Measurements from ENCODE around the gene SLC10A7.

DNA sequence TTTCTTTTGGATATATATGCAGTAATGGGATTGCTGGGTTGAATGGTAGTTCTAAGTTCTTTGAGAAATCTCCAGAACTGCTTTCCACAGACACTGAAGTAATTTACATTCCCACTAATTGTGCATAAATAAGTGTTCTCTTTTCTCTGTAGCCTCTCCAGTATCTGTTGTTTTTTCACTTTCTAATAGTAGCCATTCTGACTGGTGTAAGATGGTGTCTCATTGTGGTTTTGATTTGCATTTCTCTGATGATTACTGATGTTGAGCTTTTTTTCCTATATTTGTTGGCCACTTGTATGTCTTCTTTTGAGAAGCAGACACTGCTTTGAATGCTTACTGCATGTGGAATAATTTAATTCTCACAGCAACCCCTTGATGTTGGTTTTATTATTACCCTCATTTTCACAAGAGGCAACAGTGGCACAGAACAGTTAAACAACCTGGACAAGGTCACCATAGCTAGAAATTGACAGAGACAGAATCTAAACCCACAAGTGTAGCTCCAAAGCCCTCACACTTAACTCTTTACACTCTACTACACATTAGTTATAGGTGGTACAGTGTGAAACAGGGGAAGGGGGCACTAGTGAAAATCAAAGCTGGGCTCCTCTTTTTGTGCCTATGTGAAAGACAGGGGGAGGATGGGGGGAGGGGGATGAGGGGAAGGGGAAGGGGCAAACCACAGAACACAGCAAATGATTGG lies 211.3 kb downstream of the SLC10A7 start:
- no peak for TF ChIP-seq ZNF274 (IDR thresholded peaks at IDR 0.05; ENCODE audit: low read depth, low read length)
- TF ChIP-seq SUZ12 (IDR thresholded peaks at IDR 0.05; ENCODE audit: extremely low read depth, insufficient read depth, insufficient read length), result no peak
- TF ChIP-seq YY1 (IDR thresholded peaks at IDR 0.05; ENCODE audit: insufficient read depth, insufficient read length), result no peak
